HFFc6 (cell line): ENCODE measurements around the gene AMOTL1. TPM values are rescaled to one million over a fixed set of nuclear protein-coding genes. Genes with fewer than 3 reads are reported as not detected.

Experiments used
- DNase-seq: peaks from one replicate; pipeline ENCODE4 v3.0.0-alpha.2; 2018
- H3K27ac Mint-ChIP-seq: 2 replicates; pipeline ENCODE4 v1.8.0; 2020; ENCODE audit warnings: mild to moderate bottlenecking, mixed read lengths
- H3K27me3 Mint-ChIP-seq: 2 replicates; pipeline ENCODE4 v1.8.0; 2021; ENCODE audit warnings: mild to moderate bottlenecking, moderate library complexity, mixed read lengths; ENCODE audit not compliant: insufficient read depth
- H3K36me3 Mint-ChIP-seq: 2 replicates; pipeline ENCODE4 v1.8.0; 2021; ENCODE audit warnings: low read depth, mixed read lengths
- H3K4me1 Mint-ChIP-seq: 2 replicates; pipeline ENCODE4 v1.8.0; 2020; ENCODE audit warnings: low read depth, mixed read lengths
- H3K4me3 Mint-ChIP-seq: 2 replicates; pipeline ENCODE4 v1.8.0; 2020; ENCODE audit warnings: mild to moderate bottlenecking, moderate library complexity, mixed read lengths
- H3K9me3 Mint-ChIP-seq: 2 replicates; pipeline ENCODE4 v1.8.0; 2020; ENCODE audit warnings: mild to moderate bottlenecking, mixed read lengths
- CTCF ChIP-seq: fragments of 200-600 bp; sonication (generic); IDR thresholded peaks from 2 replicates; pipeline ENCODE4 v1.5.0; 2021; ENCODE audit warnings: antibody characterized with exemption, mild to moderate bottlenecking
- total RNA-seq, 6 experiments: library from RNA; stranded (reverse); fragmentation: NEBNext Ultra II Directional; extraction: Animal tissue kit (Norgen Biotek cat#: 25700); gene quantifications; 2 replicates in 1 of 6; 3 replicates in 5 of 6; pipeline ENCODE4 v1.2.3, GENCODE V29; 2021

The AMOTL1 gene
- total RNA-seq, 6 experiments from 2014 or later = 43.1 to 65.9 (median 48.4) TPM

- Mint-ChIP-seq H3K27ac (no peak overlapping the region), H3K9me3 (no peaks in the 10 kb centered on the region), H3K4me1 (peaks cover 18% of the 10 kb centered on the region), H3K4me3 (no peak overlapping the region), H3K36me3 (no peaks in the 10 kb centered on the region), H3K27me3 (no peaks in the 10 kb centered on the region)
- DNase-seq = no peak
- TF ChIP-seq CTCF = no peak
Measured at GRCh38 chr11:94762995-94763394, 5.2 kb upstream of the AMOTL1 start.

GRCh38 chr11:94766713-94767206 is 1.4 kb upstream of the AMOTL1 start:
- H3K9me3 Mint-ChIP-seq = no peaks in the 10 kb centered on the region
- H3K4me1 Mint-ChIP-seq = peaks cover 36% of the 10 kb centered on the region
- TF ChIP-seq CTCF = no peak
- no peak overlapping the region for H3K27ac Mint-ChIP-seq
- peaks cover 4% of the 10 kb centered on the region; the same call in 1 of the 2 replicates for H3K36me3 Mint-ChIP-seq
- DNase-seq = no peak
- H3K27me3 Mint-ChIP-seq = no peaks in the 10 kb centered on the region
- no peak overlapping the region for H3K4me3 Mint-ChIP-seq

GRCh38 chr11:94767291-94767690 is 865 bp upstream of the AMOTL1 start:
- TF ChIP-seq CTCF = no peak
- Mint-ChIP-seq H3K4me3 (no peak overlapping the region), H3K27me3 (no peaks in the 10 kb centered on the region), H3K4me1 (peaks cover 32% of the 10 kb centered on the region), H3K36me3 (peaks cover 4% of the 10 kb centered on the region; the same call in 1 of the 2 replicates), H3K27ac (no peak overlapping the region; the same call in 1 of the 2 replicates), H3K9me3 (no peaks in the 10 kb centered on the region)
- no peak for DNase-seq

GRCh38 chr11:94768602-94769541 is 716 bp downstream of the AMOTL1 start:
- H3K27ac Mint-ChIP-seq = peak overlapping the region; percentile 87
- peak overlapping the region; percentile 96 for H3K4me3 Mint-ChIP-seq
- no peak for DNase-seq
- H3K27me3 Mint-ChIP-seq = peaks cover 2% of the 10 kb centered on the region; the same call in 1 of the 2 replicates
- no peaks in the 10 kb centered on the region for H3K9me3 Mint-ChIP-seq
- peaks cover 46% of the 10 kb centered on the region for H3K4me1 Mint-ChIP-seq
- TF ChIP-seq CTCF = no peak; the same call in 1 of the 2 replicates
- H3K36me3 Mint-ChIP-seq = peaks cover 4% of the 10 kb centered on the region; the same call in 1 of the 2 replicates

GRCh38 chr11:94769880-94770279 is 1.7 kb downstream of the AMOTL1 start:
- Mint-ChIP-seq H3K27me3 (peaks cover 2% of the 10 kb centered on the region; the same call in 1 of the 2 replicates), H3K9me3 (no peaks in the 10 kb centered on the region)

More at GRCh38 chr11:94769880-94770279, 1.7 kb downstream of the AMOTL1 start:
- no peak for DNase-seq
- Mint-ChIP-seq H3K27ac (peak overlapping the region; percentile 87), H3K4me1 (peaks cover 56% of the 10 kb centered on the region), H3K4me3 (peak overlapping the region; percentile 96), H3K36me3 (peaks cover 4% of the 10 kb centered on the region; the same call in 1 of the 2 replicates)
- no peak for TF ChIP-seq CTCF
